Measurements from ENCODE around the gene FIBCD1. TPM values are rescaled to one million over a fixed set of nuclear protein-coding genes. Genes with fewer than 3 reads are reported as not detected.

FIBCD1 gene
- total RNA-seq, 1 donor from 2014 or later = 0.29 TPM

GRCh38 chr9:130965680-130966079, 26.6 kb upstream of the FIBCD1 start:
- TF ChIP-seq CTCF (conservative IDR thresholded peaks at IDR 0.05; ENCODE audit: low read depth, low read length) = no peak
- no peak overlapping the region for H3K4me3 ChIP-seq (ENCODE audit: low read depth, low read length)
- no peak for DNase-seq (ENCODE audit: low read depth)

GRCh38 chr9:130963916-130964315, 24.9 kb upstream of the FIBCD1 start:
- no peak overlapping the region for H3K4me3 ChIP-seq (ENCODE audit: low read depth, low read length)
- no peak for DNase-seq (ENCODE audit: low read depth)
- TF ChIP-seq CTCF (conservative IDR thresholded peaks at IDR 0.05; ENCODE audit: low read depth, low read length) = no peak

DNA sequence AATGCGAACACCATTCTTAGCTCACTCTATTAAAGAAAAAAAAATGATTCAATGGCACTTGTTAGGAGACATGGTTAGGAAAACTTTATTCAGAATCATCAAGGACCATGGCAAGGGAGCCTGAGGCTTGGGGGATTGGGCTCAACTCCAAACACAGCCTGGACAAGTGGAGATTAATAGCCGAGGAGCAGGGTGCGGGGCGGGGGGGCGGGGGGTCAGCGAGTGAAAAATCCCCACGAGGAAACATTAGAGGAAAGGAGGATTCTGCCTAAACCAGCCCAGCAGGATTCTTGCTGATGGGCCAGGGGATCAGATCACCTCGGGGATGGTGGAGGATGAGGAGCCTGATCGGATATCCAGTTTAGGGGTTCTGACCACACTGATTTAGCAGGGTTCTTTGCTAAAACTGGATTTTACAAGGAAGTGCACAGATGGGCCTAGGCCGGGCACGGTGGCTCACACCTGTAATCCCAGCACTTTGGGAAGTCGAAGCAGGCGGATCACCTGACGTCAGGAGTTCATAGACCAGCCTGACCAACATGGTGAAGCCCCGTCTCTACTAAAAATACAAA, 24.4 kb upstream of the FIBCD1 start:
- no peak for TF ChIP-seq CTCF (conservative IDR thresholded peaks at IDR 0.05; ENCODE audit: low read depth, low read length)
- DNase-seq (ENCODE audit: low read depth) = no peak
- no peak overlapping the region for H3K4me3 ChIP-seq (ENCODE audit: low read depth, low read length)

GRCh38 chr9:130962418-130963316, 23.6 kb upstream of the FIBCD1 start:
- H3K4me3 ChIP-seq (ENCODE audit: low read depth, low read length) = no peak overlapping the region
- TF ChIP-seq CTCF (conservative IDR thresholded peaks at IDR 0.05; ENCODE audit: low read depth, low read length) = no peak
- peak; percentile 56 for DNase-seq (ENCODE audit: low read depth)

DNA sequence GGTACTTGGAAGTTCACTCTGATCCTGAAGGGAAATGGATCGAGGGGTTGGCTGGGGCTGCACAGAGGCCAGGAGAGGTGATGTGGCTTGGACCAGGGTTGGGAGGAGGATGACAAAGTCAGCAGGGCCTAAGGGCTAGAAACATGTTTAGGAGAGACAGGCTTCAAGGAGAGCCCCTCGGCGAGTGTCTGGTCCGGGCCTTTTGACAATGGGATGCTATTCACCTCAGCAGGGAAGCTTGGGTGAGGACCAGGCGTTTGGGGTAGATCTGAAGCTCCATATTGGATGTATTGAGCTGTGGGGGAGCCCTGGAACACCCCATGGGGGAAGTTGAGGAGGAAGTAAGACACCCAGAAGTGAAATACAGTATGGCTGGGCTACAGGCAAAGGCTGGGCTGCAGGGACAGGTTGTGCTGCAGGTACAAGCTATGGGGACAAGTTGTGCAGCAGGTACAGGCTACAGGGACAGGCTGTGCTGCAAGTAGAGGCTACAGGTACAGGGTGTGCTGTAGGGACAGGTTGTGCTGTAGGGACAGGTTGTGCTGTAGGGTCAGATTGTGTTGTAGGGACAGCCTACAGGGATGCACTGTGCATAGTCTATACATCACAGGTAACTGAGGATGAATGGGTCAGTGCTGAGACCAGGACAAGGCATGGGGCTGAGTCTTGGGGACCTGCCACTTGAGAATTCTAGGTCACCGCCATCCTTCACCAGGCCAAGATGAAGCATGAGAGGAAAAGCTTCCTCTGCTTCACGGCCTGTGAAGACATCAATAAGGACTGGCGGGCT, 22.7 kb upstream of the FIBCD1 start:
- no peak for TF ChIP-seq CTCF (conservative IDR thresholded peaks at IDR 0.05; ENCODE audit: low read depth, low read length)
- no peak for DNase-seq (ENCODE audit: low read depth)
- H3K4me3 ChIP-seq (ENCODE audit: low read depth, low read length) = no peak overlapping the region

- no peak for DNase-seq (ENCODE audit: low read depth)
- no peak for TF ChIP-seq CTCF (conservative IDR thresholded peaks at IDR 0.05; ENCODE audit: low read depth, low read length)
- H3K4me3 ChIP-seq (ENCODE audit: low read depth, low read length) = no peak overlapping the region
Observed at GRCh38 chr9:130960522-130961378, 21.7 kb upstream of the FIBCD1 start.
